Endodermal cell (in vitro differentiated cells): Measurements from ENCODE around the gene KERA. TPM values are rescaled to one million over a fixed set of nuclear protein-coding genes. Genes with fewer than 3 reads are reported as not detected.

Source experiments
- DNase-seq: peaks from one replicate; pipeline ENCODE4 v3.0.0-alpha.2; 2017
- H3K27ac ChIP-seq: 2 replicates; pipeline ENCODE4 v1.5.1; 2013; ENCODE audit warnings: mild to moderate bottlenecking, low read depth, low read length, moderate library complexity
- H3K27me3 ChIP-seq: 2 replicates; pipeline ENCODE4 v1.6.1; 2013; ENCODE audit warnings: mild to moderate bottlenecking, low read length, moderate library complexity; ENCODE audit not compliant: insufficient read depth, control insufficient read depth, poor library complexity, severe bottlenecking
- H3K36me3 ChIP-seq: 2 replicates; pipeline ENCODE4 v1.7.0; 2013; ENCODE audit warnings: mild to moderate bottlenecking, low read length, moderate library complexity; ENCODE audit not compliant: control insufficient read depth, insufficient read depth
- H3K4me1 ChIP-seq: one replicate; pipeline ENCODE4 v1.7.0; 2013; ENCODE audit warnings: low read length; ENCODE audit not compliant: control insufficient read depth, insufficient read depth
- H3K4me3 ChIP-seq: 2 replicates; pipeline ENCODE4 v1.5.1; 2013; ENCODE audit warnings: mild to moderate bottlenecking, low read length, moderate library complexity
- H3K9ac ChIP-seq: 2 replicates; pipeline ENCODE4 v1.6.1; 2013; ENCODE audit warnings: mild to moderate bottlenecking, low read length, moderate library complexity; ENCODE audit not compliant: poor library complexity, severe bottlenecking; ENCODE audit errors: extremely low read depth
- H3K9me3 ChIP-seq: 2 replicates; pipeline ENCODE4 v1.6.1; 2013; ENCODE audit warnings: mild to moderate bottlenecking, low read length, moderate library complexity; ENCODE audit not compliant: control insufficient read depth
- H3K27ac Mint-ChIP-seq: 2 replicates; pipeline ENCODE4 v1.8.0; 2020; ENCODE audit warnings: mixed read lengths
- H3K27me3 Mint-ChIP-seq: 2 replicates; pipeline ENCODE4 v1.8.0; 2021; ENCODE audit warnings: mild to moderate bottlenecking, mixed read lengths; ENCODE audit not compliant: insufficient read depth
- H3K36me3 Mint-ChIP-seq: 2 replicates; pipeline ENCODE4 v1.8.0; 2020; ENCODE audit warnings: low read depth, mixed read lengths
- H3K4me1 Mint-ChIP-seq: 2 replicates; pipeline ENCODE4 v1.8.0; 2020; ENCODE audit warnings: mixed read lengths
- H3K4me3 Mint-ChIP-seq: 2 replicates; pipeline ENCODE4 v1.8.0; 2020; ENCODE audit warnings: mild to moderate bottlenecking, moderate library complexity, mixed read lengths
- H3K9me3 Mint-ChIP-seq: 2 replicates; pipeline ENCODE4 v1.8.0; 2020; ENCODE audit warnings: mild to moderate bottlenecking, mixed read lengths
- CTCF ChIP-seq: fragments of 200-600 bp; sonication (generic); conservative IDR thresholded peaks from 2 replicates; pipeline ENCODE4 v1.5.0; 2021; ENCODE audit warnings: antibody characterized with exemption, mild to moderate bottlenecking
- WGBS, 2 experiments: methylation state at CpG; one replicate each; pipeline versions ENCODE4 v1.1.5 to v1.1.7; 2013; ENCODE audit warnings: missing lambda C conversion rate in 2 of 2, mixed read lengths in 1 of 2; ENCODE audit not compliant: insufficient coverage in 1 of 2, insufficient read length in 1 of 2; 5-methylcytosine and 5-hydroxymethylcytosine counted together
- total RNA-seq, 2 donors: library from RNA; stranded (reverse); fragmentation: NEBNext Ultra II Directional in 1 of 2; extraction: Animal tissue kit (Norgen Biotek cat#: 25700) in 1 of 2; gene quantifications; 2 replicates in 1 of 2; 3 replicates in 1 of 2; pipeline ENCODE4 v1.2.1, GENCODE V29; 2021

Gene KERA
- total RNA-seq, 2 donors from 2014 or later: not detected

- WGBS, 2 experiments: 95 to 98% methylated on average over 2 of the region's 4 CpGs
- H3K27ac ChIP-seq: no peak overlapping the region
- TF ChIP-seq CTCF: no peak
- no peaks in the 10 kb centered on the region for H3K36me3 Mint-ChIP-seq
- H3K4me3 ChIP-seq: no peak overlapping the region
- H3K9me3 ChIP-seq: peaks cover 6% of the 10 kb centered on the region
- DNase-seq: no peak
- H3K27me3 Mint-ChIP-seq: no peaks in the 10 kb centered on the region
- no peak overlapping the region for H3K9ac ChIP-seq
- H3K27me3 ChIP-seq: no peaks in the 10 kb centered on the region
- no peak overlapping the region for H3K27ac Mint-ChIP-seq
- no peaks in the 10 kb centered on the region for H3K36me3 ChIP-seq
- H3K4me1 ChIP-seq: no peaks in the 10 kb centered on the region
- H3K4me1 Mint-ChIP-seq: no peaks in the 10 kb centered on the region
- no peak overlapping the region for H3K4me3 Mint-ChIP-seq
- H3K9me3 Mint-ChIP-seq: peaks cover 8% of the 10 kb centered on the region
Measured at GRCh38 chr12:91019455-91019854, 38.4 kb downstream of the KERA start.

GRCh38 chr12:91017511-91018263, 40.1 kb downstream of the KERA start:
- Histone ChIP-seq H3K27ac (no peak overlapping the region), H3K9ac (no peak overlapping the region), H3K9me3 (no peaks in the 10 kb centered on the region), H3K4me1 (no peaks in the 10 kb centered on the region), H3K27me3 (no peaks in the 10 kb centered on the region), H3K36me3 (no peaks in the 10 kb centered on the region), H3K4me3 (no peak overlapping the region)
- Mint-ChIP-seq H3K27me3 (peaks cover 3% of the 10 kb centered on the region), H3K4me1 (no peaks in the 10 kb centered on the region), H3K27ac (no peak overlapping the region), H3K36me3 (no peaks in the 10 kb centered on the region), H3K9me3 (no peaks in the 10 kb centered on the region), H3K4me3 (no peak overlapping the region)
- DNase-seq: no peak
- whole genome bisulfite sequencing, 2 experiments: 86 to 90% methylated on average over 2 to 4 of the region's 5 CpGs
- no peak for TF ChIP-seq CTCF

GRCh38 chr12:91017043-91017442, 40.8 kb downstream of the KERA start:
- no peak overlapping the region for H3K4me3 Mint-ChIP-seq
- no peaks in the 10 kb centered on the region for H3K36me3 Mint-ChIP-seq
- H3K9me3 ChIP-seq: no peaks in the 10 kb centered on the region
- no peak overlapping the region for H3K27ac Mint-ChIP-seq
- H3K4me3 ChIP-seq: no peak overlapping the region
- peaks cover 3% of the 10 kb centered on the region for H3K27me3 Mint-ChIP-seq
- H3K27me3 ChIP-seq: no peaks in the 10 kb centered on the region
- H3K27ac ChIP-seq: no peak overlapping the region
- DNase-seq: no peak
- no peak overlapping the region for H3K9ac ChIP-seq
- H3K36me3 ChIP-seq: no peaks in the 10 kb centered on the region
- no peaks in the 10 kb centered on the region for H3K9me3 Mint-ChIP-seq
- WGBS, 2 experiments: 95% methylated on average over 1 of the region's 1 CpG; no CpG with 5 or more reads in 1 of the 2 experiments
- TF ChIP-seq CTCF: no peak
- H3K4me1 Mint-ChIP-seq: no peaks in the 10 kb centered on the region
- no peaks in the 10 kb centered on the region for H3K4me1 ChIP-seq
